K562 (cell line): Measurements from ENCODE around the gene EFHD2.

Source experiments
- KLF6 ChIP-seq: fragments of 250-450 bp; sonication (Bioruptor Pico); IDR thresholded peaks from 2 replicates; pipeline ENCODE4 v1.4.0; 2020; ENCODE audit warnings: mild to moderate bottlenecking, moderate library complexity, borderline replicate concordance
- POLR2A ChIP-seq: fragments of 450-650 bp; conservative IDR thresholded peaks from 2 replicates; pipeline ENCODE4 v1.6.1; 2016
- ZNF12 ChIP-seq: sonication (generic); formaldehyde crosslinking; IDR thresholded peaks from 2 replicates; pipeline ENCODE4 v1.4.0; 2020; ENCODE audit warnings: mild to moderate bottlenecking, missing genetic modification reagents

DNA sequence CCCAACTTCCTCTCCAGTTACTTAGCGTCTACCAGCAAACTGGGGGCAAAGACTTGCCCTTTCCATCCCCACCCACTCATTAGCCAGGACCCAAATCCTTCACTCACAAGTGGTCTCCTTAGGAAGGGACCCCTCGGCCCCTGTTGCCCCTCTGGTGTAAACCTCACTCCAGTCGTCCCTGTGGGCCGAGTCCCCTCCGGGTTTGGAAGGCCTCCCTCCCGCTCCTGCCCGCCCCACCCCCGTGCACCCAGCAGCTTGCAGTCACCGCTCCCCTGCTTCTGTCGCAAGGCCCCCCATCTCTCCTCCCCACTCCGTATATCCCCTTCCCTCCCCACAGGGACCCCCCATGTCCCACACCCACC is 1.2 kb downstream of the EFHD2 start:
- TF ChIP-seq KLF6 (CRISPR knock-in tag) (no peak), POLR2A (no peak), ZNF12 (CRISPR knock-in tag) (no peak)
